Activated naive CD4-positive, alpha-beta T cell treated with anti-CD3 and anti-CD28 coated beads, Interleukin-2, amount 50 U/mL, for 16 hours (primary cell): ENCODE measurements around the gene LTBP2.
"Not testable (repeated sequence)": the region's sequence is repeated elsewhere in the genome, so short reads cannot be mapped to it uniquely, and the experiment has no call there.

Experiments used
- DNase-seq: peaks from one replicate; pipeline ENCODE4 v3.0.0-alpha.2; 2020

LTBP2 gene

DNA sequence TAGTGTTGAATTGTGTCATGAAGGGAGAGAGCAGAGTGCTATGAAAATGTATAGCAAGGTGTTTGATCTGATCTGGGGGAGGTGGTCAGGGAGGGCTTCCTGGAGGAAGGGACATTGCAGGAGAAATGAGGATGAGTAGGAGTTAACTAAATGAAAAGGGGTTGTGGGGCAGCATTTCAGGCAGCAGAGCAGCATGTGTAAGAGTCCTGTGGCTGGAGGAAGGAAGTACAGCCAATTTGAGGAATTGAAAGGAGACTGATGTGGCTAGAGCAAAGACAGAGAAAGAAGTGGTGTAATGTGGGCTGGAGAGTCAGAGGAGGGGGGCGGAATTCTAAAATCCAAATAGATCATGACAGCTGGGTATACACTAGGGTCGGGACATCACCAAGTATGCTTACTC is 139.4 kb downstream of the LTBP2 start:
- no peak for DNase-seq

- DNase-seq = no peak
These were observed 142.2 kb downstream of the LTBP2 start for GRCh38 chr14:74469548-74470518.

- DNase-seq = no peak
These were observed 143.5 kb downstream of the LTBP2 start for GRCh38 chr14:74468513-74468912.

DNA sequence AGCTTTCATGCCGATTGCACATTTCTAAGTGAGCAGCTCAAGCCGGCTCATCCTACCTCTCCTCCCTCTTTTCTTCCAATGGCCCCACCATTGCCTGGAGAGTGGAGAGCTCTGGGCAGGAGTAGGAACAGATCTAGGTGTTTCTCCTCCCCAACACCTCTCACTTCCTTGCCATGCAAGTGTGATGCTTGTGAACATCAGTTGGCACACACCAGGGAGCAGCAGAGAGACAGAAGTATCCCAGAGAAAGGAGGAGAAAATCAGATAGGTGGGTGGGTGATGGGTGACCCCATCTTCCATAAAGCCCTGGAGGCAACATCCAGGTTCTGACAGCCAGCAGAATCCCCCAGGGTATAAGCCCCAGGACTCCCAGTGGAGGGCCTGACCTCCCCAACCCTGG is 146.7 kb downstream of the LTBP2 start:
- DNase-seq = no peak

GRCh38 chr14:74464785-74465184 is 147.3 kb downstream of the LTBP2 start:
- DNase-seq = no peak

DNA sequence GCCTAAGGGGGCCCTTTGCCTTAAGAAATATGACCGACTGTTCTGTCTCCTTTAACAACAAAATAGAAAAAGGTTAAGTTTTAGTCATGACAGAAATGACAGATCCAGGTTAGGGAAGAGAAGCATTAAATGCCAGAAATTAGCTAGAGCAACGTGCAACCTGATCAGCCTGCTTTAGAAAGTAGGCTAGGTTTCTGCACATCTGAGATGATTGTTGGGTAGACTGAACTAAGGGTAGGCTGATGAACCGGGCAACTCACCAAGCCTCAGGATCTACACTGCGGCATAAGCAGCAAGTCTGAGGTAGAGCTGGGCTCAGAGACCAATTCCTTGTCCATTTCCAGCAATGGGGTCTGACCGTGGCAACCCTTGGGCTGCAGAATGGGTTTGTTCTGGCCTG is 148.3 kb downstream of the LTBP2 start:
- DNase-seq = no peak

DNA sequence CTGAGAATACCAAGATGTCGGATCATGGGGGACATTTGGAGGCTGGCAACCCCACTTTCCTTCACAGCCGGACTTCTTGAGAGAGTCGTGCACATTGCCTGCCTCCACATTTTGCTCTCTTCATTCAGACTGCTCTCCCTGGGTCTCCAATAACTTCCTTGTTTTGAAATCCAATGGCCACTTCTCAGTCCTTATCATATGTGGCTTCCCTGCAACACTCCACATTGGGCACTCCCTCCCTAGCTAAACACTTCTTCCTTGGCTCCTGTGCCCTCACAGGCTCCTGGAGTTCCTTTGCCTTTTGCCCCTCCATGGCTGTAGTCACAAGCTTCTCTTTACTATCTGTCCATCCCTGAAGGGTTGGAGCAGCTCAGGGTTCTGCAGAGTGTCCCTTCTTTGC is 149.0 kb downstream of the LTBP2 start:
- DNase-seq = no peak

DNA sequence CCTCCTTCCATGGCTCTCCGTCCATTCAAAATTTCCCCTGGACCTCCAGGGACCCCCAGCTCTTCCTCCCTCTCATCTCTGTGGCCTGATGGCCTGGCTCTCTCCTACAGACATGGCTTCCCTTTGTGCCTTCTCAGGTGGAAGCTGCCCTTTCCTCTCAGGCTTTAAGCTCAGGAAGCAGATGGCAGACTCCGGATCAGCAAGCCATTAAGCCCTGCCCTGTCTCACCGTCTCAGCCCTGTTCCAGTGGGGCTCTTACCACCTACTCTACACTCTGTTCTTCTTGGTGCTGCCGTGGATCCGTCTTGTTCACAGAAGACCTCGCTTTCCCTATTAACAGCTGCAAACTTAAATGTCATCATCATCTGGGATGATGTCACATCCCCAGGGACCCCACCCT is 152.1 kb downstream of the LTBP2 start:
- DNase-seq = no peak

- DNase-seq = peak; percentile 25
These were observed 152.6 kb downstream of the LTBP2 start for GRCh38 chr14:74459289-74459946.

DNA sequence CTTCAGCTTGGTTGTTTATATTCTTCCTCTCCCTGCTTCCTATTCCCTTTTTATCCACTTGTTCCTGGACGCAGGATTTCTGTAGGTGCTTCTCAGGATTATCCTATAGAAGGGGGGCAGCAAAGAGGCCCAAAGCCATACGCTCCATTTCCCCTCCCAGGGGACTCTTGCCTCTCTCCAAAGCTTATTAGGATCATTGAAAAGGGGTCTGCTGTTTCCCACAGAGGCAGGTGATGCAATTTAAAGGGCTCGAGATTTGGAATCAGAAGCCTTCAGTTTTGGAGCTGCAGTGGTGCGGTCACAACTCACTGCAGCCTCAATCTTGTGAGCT is 154.5 kb downstream of the LTBP2 start:
- DNase-seq = no peak

DNA sequence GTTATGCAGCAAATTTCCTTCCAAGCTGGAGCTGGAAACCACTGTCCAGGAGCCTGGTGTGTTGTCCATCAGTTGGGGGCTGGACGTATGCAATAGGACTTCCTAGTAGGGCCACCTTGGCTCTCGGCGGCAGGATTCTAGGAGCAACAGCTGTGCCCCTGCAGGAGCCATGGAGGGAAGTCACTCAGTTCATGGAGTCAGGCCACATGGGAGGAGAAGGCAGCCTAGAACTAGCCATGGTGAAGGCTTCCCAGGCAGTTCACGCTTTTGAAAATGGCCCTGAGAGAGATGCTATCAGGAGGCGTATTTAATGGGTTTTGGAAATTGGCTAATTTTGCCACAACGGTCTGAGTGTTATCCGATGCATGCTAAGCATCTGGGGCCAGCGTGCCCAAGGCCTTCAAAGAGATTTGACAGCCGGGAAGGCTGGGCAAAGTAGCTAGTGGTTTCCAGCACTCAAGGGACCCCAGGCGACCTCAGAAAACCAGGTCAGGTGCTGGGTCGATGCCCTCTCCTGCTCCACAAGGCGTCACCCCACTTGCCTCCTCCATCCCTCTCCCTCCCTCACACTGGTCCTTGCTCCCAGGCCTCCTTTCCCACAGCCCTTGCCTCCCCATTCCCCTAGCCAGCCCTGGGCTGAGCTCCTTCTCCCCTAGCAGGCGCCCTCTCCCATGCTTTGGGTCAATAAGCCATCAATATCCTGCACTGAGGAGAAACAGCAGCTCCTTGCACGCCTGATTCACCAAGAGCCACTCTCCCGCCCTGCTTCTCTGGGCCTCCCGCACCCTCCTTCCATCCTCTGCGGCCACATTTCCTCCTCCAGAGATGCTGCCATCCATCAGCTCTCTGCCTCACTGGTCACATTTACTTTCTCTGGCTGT is 155.1 kb downstream of the LTBP2 start:
- DNase-seq = no peak

DNA sequence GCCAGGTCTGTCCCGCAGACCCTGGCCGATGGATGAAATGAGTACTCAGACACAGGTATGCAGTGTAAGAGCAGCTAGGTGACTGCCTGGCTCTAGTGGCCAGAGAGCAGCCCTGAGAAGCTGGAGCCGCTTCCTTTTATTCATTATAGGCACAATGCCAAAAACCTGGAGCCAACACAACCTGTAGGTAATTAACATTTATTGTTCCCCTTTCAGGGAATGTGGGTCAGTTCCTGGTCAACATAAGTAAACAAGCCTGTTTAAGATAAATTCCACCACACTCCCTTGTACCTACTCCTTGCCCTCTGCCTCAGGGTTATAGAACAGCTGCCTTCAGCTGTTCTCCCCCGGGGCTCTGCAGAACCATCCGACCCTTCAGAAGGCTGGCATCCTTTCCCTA is 157.6 kb downstream of the LTBP2 start:
- not testable (repeated sequence) for DNase-seq
